LNCaP clone FGC (cell line): ENCODE measurements around the gene SHB.

Experiments used
- DNase-seq: peaks from one replicate; pipeline ENCODE4 v3.0.0-alpha.2; 2011; ENCODE audit warnings: low read depth
- H3K4me3 ChIP-seq: 2 replicates; pipeline ENCODE4 v1.5.1; 2011; ENCODE audit warnings: mild to moderate bottlenecking, low read depth, low read length, control low read depth
- CTCF ChIP-seq: IDR thresholded peaks from 2 replicates; pipeline ENCODE4 v1.5.1; 2012; ENCODE audit warnings: mild to moderate bottlenecking; ENCODE audit not compliant: control insufficient read depth, insufficient read depth; ENCODE audit errors: extremely low read depth

SHB gene

GRCh38 chr9:38096238-38096805 is 27.3 kb upstream of the SHB start:
- no peak for DNase-seq
- TF ChIP-seq CTCF, result no peak
- H3K4me3 ChIP-seq, result no peak overlapping the region

GRCh38 chr9:38094165-38094564 is 25.1 kb upstream of the SHB start:
- H3K4me3 ChIP-seq, result no peak overlapping the region
- no peak for DNase-seq
- TF ChIP-seq CTCF, result no peak

GRCh38 chr9:38092656-38093055 is 23.6 kb upstream of the SHB start:
- H3K4me3 ChIP-seq, result no peak overlapping the region
- no peak for DNase-seq
- no peak for TF ChIP-seq CTCF

- TF ChIP-seq CTCF, result no peak
Measured at GRCh38 chr9:38092200-38092524, 23.1 kb upstream of the SHB start.

DNA sequence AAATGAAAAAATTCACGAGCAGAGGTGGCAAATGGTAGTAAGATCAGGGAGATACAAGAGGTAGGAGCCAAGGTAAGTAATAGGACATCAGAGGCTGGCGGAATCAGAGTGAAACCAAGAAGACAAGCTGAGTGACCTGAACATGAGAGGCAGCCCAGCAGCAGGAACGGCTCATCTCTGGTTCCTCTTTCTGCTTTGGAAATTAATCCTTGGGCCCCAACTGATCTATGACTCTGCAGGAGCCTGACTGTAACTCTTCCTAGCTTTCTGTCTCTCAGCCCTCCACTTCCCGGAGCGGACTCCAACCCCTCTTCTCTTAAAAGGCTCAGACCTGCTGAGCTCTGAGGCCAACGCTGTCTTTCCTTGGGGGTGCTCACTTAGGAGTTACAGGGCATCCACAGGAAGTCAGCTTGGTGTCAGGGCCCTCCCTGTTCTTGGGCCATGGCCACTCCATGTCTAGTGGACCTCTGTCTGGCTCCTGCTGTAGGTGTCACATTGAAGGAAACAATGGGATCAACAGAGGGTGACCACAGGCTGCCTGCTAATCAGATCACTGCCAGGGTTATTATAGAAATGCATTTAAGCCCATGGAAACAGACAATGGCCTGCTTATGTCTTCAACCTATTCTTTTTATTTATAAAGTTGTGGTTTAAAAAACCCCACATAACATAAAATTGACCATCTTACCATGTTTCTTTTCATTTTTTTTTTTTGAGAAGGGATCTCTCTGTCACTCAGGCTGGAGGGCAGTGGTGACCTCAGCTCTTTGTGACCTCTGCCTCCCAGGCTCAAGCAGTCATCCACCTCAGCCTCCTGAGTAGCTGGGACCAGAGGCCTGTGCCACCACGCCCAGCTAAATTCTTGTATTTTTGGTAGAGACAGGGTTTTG is 22.5 kb upstream of the SHB start:
- no peak for TF ChIP-seq CTCF
- DNase-seq, result no peak
- no peak overlapping the region for H3K4me3 ChIP-seq

More at GRCh38 chr9:38092200-38092524, 23.1 kb upstream of the SHB start:
- H3K4me3 ChIP-seq, result no peak overlapping the region
- no peak for DNase-seq

GRCh38 chr9:38090170-38090569 is 21.1 kb upstream of the SHB start:
- no peak for DNase-seq
- TF ChIP-seq CTCF, result no peak
- H3K4me3 ChIP-seq, result no peak overlapping the region
